ENCODE results near the gene DYNLT2.

DYNLT2 gene

DNA sequence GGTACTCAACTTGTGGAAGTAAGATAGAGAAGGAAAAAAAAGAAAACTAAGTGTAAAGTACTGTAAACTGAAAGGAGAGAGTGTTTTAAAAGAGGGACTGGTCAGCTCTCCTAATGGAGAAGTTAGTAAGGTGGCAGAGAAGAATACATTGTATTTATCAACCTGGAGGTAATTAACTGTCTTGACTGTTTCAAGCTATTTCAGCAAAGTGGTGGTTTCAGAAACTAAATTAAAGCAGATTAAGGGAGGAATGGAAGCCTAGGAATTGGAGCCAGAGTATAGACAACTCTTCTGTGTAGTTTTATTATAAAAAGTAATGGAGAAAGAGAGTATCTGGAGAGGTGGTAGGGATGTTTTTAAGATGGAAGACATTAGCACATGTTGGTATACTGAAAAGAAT, 24.4 kb downstream of the DYNLT2 start:
- no peak for DNase-seq

DNA sequence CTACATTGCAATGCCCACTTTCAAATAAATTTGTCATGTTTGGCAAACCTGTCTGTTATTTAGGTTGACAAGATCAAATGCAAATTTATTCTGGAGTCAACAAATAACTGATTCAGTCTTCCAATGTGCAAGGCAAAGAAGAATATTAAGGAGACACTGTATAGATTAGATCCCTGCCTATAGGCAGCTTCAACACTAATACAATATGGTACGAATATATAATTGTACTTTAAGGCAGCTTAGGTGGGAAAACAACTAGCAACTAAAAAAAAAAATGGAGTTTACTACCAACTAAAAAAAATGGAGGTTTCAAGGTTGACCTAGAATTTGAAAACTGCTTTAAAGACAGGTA, 25.3 kb downstream of the DYNLT2 start:
- no peak for DNase-seq

DNA sequence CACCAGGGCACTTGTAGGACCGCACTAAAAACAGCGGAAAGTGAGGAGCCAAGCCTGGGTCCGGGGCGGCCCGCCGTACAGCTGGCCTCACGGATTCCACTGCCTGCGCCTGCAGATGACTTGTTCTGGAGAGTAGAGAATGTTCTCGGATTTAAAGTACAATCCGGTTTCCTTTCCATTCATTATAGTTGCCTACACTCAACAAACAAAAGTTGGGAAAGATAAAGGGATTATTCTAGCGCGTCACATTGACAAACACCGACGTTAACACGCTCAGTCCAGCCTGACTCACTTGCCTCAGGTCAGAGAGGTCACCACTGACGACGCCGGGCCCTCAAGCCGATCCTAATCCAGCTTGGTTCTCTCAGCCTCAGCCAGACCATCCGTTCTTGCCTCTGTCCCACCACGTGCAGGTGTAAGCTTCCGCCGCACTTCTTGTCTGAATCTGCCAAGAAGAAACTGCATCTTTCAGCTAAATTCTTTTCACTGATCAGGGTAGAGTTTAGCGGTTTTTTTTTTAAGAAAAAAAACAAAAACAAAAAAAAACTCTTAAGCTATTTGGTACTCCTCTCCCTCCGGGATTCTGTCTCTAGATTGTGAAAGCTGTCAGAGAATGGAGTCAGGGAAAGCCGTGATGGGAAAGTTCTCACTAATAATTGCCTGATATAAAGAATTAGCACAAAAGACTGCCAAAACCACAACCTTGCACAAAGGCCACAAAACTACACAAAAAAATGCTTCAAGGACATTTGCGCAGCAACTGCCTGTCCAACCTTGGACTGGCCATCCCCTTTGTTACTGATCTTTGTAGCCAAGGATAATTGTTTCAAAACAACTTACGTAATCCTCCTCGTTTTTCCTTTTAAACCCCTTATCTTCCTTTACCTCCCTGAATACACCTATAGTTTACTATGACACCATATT, 26.0 kb downstream of the DYNLT2 start:
- peak; percentile 8 for DNase-seq

DNA sequence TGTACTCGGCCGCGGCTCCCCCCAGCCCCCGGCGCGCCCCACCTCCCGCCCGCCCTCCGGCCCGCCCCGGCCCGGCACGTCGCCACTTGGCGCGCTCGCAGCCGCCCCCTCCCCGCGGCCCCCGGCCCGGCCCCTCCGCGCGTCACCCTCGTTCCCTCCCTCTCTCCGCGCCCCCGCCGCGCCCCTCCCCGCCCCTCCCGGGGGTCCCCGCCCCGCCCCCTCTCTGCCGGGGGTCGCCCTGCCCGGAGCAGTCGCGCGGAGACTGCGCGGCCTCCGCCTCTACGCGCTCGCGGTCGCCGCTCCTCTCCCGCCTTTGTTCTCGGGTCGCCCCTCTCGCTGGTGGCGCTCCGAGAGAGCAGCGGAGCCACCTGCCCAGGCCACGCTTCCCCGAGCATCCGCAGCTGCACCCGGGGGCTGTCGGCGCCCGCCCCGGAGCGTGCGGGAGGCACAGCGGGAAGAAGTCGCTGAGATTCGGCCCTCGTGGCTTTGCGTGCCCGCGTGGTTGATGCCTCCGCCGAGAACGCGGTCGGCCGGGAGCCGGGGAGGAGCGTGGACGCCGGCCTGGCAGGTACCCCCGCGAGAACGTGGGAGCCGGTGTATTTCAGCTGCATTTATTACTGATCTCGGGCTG, 26.8 kb downstream of the DYNLT2 start, which contains the start of gene PHF10:
Gene PHF10 (minus strand): TSS at position 7 of the 631 bp plus-strand sequence. CDS start 569 bp downstream, outside the sequence.
- DNase-seq: peak; percentile 72

DNA sequence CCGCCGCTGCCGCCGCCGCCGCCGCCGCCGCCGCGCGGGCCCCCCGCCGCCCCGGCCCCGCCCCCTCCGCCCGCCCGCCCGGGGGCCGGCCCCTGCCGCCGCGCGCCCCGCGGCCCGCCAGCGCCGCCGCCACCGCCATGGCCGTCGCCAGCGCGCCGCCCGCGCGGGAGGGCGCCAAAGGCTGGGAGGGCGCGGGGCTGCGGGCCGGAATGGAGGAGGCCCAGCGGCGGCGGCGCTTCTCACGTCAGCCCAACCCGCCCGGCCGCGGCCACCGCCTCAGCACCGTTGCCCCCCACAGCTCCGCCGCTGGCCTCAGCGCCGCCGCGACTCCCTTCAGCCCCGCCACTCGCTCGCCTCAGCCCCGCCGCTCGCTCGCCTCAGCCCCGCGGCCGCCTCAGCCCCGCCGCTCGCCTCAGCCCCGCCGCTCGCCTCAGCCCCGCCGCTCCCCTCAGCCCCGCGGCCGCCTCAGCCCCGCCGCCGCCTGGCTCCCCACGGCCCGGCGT, 27.3 kb downstream of the DYNLT2 start:
- DNase-seq: peak; percentile 50

DNA sequence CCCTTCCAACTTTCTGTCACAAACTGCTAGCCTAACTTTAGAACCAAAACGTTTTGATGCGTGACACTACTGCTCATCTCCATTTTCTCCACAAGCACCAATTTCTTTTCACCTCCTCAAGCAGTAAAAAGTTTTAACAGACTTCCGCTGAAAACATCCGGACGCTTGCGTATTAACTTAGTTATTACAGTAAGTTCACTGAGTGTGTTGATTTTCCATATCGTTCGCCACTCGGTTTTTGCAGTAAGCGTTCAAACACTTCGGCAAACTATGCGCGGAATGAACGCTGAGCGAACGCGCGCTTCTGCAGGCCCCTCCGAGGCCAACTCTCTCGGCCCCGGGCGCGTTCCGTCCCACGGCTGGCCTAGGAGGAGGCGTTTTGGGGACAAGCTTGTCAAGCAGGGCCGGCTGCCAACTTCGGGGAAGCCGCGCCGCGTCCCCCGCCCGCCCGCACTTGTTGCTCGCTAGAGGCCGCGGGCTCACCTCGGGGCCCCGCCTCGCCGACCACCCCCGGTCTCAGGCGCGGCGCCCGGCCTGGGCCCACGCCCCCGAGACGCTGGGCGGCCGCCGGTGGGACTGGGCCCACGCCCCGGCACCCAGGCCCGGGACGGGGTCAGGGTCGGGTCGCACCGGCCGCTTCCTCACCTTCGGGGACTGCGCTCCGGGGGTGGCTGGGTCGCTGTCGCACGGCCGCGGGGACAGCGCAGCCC, 28.0 kb downstream of the DYNLT2 start:
- DNase-seq: peak; percentile 72

DNA sequence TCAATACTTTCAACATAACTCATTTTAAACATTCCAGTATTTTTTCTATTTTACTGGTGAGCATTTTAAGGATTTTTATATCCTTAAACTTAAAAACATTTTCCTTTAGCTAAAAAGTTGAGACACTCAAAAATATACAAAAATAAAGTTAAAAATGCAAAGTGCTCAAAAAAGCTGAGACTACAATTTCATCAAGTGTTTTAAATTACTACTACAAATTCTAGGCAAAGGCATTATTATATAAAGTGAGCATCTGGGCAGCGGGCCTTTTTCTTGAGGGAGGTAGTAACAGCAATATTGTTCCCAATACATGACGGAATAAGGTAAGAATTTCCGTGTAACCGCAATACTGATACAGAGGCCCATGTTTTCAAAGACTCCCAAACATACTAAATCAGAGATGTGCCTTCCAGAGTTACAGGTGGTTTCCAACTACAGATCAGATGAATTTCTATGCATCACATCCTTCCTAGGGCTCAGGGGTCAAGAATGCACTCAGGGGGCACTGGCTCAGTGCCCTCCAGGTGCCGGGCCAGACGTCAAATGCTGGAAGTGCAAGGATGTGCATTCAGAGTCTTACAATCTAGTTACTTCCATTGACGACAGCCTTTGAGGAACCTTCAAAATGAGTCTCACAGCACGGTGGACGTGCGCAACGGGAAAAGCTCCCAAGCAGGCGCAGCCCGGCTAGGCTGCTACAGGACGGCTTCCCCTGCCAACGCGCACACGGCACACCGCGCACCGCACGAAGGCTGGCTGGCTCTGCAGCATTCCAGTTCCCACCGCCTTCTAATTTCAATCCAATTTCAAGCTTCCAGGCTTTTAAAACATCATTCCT, 28.8 kb downstream of the DYNLT2 start:
- peak; percentile 37 for DNase-seq

DNA sequence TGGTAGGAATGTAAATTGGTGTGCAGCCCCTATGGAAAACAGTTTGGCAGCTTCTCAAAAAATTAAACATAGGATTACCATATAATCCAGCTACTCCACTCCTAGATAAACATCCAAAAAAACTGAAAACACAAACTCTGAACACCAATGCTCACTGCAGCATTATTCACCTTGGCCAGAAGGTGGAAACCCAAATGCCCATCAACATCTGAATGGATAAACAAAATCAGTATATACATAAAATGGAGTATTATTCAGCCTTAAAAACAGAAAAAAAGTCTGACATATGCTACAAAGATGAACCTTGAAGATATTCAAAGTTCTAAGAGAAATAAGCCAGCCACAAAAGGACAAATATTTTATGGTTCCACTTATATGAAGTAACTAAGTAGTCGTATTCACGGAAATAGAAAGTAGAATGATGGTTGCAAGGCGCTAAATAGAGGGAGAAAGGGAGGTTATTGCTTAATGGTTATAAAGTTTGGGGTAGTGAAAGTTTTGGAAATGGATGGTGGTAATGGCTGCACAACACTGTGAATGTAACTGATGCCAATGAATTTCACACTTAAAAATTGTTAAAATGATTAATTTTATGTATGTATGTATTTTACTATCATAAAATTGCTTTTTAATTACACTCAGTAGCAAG, 31.0 kb downstream of the DYNLT2 start:
- DNase-seq: no peak

DNA sequence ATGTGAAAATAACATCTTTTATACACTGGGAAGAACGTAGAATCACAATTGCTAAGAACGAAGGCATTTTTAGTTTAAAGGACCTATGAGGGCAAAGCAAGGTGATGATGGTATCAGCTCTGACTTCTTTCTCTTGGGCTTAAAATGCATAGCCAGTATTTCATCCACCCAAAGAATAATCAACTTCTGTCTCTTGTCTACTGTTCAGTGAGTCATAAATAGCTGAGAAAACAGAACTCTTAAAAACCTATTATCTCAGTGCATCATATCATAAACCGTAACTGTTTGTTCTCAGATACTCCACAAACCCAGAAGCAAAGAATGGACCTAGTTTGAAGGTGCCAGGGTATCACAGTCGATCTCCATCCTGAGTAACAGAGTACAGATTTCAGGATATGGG, 32.3 kb downstream of the DYNLT2 start:
- DNase-seq: no peak

DNA sequence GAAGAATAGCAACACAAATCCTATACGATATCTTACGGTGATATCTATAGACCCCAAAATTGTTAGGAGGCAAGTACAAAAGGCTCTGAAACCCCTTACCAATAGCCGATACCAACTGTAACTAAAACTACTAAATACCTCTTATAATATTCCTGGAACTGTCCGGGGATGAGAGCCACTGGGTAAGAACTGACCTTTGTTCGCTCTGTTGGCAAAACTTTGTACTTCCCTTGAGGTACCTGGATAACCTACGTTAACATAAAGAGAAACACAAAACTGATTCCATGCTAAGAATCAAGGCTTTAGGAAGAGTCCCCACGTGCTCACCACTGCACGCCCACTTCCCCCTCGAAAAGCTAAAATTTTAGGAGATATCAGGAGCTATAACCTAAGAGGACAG, 36.8 kb downstream of the DYNLT2 start:
- DNase-seq: no peak

DNA sequence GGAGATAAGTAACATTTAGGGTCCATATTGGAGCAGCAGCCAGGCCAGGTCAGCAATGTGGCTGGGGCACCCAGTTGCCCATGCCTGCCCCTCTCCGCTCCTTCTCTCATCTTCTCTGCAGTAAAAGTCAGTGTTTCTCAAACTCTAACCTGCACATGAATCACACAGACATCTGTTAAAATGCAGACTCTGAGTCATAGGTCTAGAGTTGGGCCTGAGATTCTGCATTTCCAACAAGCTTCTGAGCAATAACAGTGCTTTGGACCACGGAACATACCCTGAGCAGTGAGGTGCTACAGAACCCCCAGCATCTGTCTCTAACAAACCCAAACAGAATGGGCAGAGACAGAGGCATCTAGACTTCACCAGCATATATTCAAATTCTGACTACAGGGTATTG, 37.2 kb downstream of the DYNLT2 start:
- no peak for DNase-seq

DNA sequence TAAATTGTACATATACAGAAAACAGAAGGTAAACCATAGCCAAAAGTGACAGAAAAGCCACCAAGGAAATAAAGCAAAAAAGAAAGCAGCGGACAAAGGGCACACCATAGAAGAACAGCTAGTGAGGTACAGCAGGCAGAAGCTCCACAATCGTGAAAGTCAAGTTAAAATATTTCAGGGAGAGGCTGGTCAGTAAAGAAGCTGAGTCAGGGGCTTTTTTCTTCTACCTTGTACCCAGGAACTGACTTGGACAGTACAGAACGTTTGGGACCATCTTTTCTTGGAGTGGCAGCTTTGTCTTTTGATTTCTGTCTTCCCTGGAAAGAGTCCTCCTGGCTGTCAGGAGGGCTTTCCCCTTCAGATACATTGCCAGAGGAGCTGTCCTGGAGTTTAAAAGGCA, 41.4 kb downstream of the DYNLT2 start:
- no peak for DNase-seq

DNA sequence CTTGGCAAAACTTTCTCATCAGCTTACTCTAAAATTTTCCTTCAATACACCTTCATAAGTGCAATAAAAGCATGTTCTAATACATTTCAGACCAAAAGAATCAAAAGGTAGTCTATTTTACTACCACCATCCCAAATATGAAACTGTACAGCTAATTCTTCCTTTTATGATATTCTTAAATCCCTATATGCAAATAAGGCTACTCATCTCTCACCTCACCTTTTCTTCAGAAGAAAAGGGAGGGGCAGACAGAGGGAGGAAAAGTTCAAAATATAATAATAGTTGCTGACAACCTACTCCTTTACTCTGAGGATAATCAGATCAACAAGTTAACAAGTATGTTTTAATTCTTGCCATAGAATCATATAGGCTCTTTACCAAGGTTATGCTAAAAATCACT, 42.1 kb downstream of the DYNLT2 start:
- DNase-seq: no peak

DNA sequence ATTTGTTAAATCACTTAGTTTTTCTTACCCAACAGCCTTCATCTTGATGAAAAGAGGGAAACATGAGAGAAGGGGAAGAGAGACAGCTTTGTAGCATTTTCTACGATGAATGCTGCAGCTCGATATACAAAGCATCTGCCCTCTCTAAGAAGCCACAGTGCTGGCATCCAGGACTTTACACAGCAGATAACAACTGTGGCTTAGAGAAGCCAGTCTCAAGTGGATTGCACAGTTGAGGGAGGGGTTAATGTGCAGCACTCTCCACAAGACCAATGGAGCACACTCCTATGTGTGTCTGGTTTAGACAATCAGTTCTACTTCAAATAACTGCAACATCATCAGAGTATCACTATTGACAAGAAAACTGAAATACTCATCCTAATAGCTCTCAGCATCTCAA, 43.6 kb downstream of the DYNLT2 start:
- no peak for DNase-seq

DNA sequence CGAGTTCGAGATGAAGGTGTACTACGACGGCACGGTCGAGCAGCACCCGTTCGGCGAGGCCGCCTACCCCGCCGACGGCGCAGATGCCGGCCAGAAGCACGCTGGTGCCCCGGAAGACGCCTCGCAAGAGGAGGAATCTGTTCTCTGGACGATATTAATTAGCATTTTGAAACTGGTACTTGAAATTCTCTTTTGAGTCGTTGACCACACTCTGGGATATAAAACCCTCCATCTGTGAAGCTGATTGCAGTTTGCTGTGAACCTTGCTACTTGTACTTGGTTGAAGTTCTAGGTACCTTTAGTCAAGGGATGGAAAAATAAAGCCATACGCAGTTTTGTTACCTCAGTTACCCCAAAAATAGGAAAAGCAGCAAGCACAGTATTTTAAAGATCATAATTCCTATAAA, 48.5 kb downstream of the DYNLT2 start:
- no peak for DNase-seq

DNA sequence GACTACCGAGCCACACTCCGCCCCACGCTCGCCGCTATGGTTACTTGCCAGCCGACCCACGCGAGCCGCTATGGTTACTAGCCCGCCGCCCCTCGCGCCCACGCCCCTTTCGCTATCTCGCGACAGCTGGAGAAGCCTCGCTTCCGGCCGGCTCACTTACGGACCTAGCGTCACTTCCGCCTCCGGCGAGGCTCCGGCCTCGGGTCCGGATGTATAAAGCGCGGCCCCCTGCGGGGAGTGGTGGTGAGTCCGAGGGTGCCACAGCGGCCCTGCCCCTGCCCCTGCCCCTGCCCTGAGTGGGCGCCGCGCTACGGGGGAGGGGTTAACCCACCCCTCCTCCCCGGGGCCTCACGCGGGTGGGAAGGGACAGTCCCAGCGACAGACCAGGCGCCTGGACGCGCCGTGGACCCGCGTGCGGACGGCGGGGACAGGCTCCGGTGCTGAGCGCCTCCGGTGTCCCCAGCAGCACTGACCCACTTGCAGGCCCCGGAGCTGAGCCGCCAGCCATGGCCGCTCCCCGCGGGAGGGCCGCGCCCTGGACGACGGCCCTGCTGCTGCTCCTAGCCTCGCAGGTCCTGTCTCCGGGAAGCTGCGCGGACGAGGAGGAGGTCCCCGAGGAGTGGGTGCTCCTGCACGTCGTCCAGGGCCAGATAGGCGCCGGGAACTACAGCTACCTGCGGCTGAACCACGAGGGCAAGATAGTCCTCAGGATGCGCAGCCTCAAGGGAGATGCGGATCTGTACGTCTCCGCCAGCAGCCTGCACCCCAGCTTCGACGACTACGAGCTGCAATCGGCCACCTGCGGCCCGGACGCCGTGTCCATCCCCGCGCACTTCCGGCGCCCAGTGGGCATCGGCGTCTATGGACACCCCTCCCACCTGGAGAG, 49.2 kb downstream of the DYNLT2 start, which contains the start of the genes C6orf120 and WDR27:
Gene C6orf120 (plus strand): TSS at position 173 of the 886 bp plus-strand sequence. CDS start 334 bp downstream, at position 507.
Gene WDR27 (minus strand): TSS at position 76 of the 886 bp plus-strand sequence. CDS start 13,024 bp downstream, outside the sequence.
- DNase-seq: peak; percentile 99

DNA sequence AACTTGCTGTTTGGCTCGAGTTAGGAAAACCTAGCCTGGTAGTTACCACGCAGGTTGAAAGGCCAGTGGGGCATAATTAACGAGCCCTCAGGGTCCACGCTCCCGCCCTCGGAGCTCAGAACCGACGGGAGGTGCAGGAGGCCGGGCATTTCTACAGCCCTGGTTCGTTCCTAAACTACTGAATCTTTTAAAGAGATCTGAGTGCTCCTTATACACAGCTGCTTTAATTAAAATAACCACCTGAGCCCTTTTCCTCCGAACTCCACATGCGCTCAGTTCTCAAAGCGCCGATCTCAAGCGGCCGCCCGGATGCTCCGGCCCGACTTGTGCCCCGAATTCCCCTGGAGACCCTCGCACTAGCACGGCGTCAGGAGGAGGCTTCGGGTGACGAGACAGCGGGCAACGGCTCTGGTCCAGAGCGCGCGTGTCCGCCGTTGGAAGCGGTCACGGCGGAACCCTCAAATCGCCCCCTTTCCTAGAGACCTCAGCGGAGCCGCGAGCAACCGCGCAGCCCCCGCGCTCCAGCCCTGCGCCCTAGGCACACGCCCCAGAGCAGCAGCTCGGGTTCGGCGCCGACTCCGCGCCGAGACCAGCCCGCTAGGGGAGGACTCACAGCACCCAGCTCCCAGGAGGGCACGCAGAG, 49.9 kb downstream of the DYNLT2 start:
- DNase-seq: no peak

DNA sequence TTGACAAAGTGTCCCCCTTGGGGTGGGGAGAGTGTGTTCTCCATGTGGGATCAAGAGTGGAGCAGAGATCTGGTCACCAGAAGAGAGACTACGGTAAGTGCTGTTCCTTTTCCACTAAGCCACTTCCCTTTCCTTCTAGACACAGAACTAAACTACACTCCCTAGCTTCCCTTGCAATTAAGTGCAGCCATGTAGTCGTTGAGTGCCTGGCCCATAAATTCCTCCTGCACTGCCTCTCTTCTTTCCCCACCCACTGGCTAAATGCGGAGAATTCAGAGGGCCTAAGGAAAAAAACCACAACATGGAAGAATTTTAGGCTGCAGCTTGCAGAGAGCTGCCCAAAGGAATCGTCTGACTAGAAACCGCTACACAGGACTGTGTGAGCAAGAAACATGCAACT, 51.1 kb downstream of the DYNLT2 start:
- no peak for DNase-seq

DNA sequence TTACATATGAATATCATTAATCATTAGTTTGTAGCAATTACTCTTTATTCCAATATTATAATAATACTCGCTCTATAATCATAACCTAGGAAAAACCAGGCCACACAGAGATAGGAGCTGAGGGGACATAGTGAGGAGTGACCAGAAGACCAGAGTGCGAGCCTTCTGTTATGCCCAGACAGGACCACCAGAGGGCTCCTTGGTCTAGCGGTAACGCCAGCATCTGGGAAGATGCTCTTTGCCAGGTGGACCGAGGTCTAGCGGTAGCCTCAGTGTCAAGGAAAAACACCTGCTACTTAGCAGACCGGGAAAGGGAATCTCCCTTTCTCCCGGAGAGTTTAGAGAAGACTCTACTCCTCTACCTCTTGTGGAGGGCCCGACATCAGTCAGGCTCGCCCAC, 54.3 kb downstream of the DYNLT2 start:
- peak; percentile 6 for DNase-seq

DNA sequence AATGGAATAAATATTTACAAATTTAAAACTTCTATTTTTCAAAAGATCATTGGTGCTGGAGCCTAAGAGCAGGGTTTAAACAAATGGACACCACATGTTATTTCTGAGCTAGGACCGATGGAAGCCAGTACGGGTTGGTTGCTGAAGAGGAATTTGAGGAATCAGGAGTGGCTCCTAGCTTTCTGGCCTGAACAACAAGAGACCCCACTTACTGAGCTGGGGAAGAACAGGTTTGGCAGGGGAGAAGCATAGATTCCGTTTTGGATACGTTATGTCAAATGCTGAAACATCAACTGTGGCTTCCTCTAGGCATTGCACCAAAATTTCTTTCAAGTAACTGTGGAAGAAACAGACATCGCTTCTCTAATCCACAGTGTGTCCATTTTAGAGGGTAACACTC, 56.2 kb downstream of the DYNLT2 start:
- DNase-seq: no peak

Measured in activated naive CD4-positive, alpha-beta T cell treated with Interleukin-2 at 50 U/mL for 16 hours (primary cell).